HCT116 (cell line): Measurements from ENCODE around the gene KRIT1. TPM values are rescaled to one million over a fixed set of nuclear protein-coding genes. Genes with fewer than 3 reads are reported as not detected.
A peak's percentile ranks its signal among the peaks of the same experiment; 100 is the strongest.

Experiments
- ATAC-seq: fragments of 200-7000 bp; cut with Tn5 transposase; 2 replicates; pipeline ENCODE4 v1.9.1; 2020; ENCODE audit warnings: mild to moderate bottlenecking, moderate library complexity
- BruUV-seq: library from RNA; stranded (reverse); fragments of 400-500 nt; replicated peaks from 2 replicates; lab custom pipeline; 2021; lab: Mats Ljungman, UMichigan
- CTCF ChIA-PET: fragments of 300-600 bp; sonication (Branson Sonifier 250); formaldehyde crosslinking; loops from one replicate; lab custom pipeline; 2021; ENCODE audit warnings: antibody characterized with exemption; lab: Charles Lee
- POLR2A ChIA-PET: fragments of 300-600, 350-600 bp; sonication (Branson Sonifier 250); formaldehyde crosslinking; loops from one replicate; lab custom pipeline; 2021; ENCODE audit warnings: antibody characterized with exemption; lab: Charles Lee
- RAD21 ChIA-PET, 2 experiments: fragments of 300-600 bp; sonication (Branson Sonifier 250); formaldehyde crosslinking; loops; one replicate each; lab custom pipeline; 2023; ENCODE audit warnings: low total read pairs in 2 of 2; ENCODE audit not compliant: uncharacterized antibody in 2 of 2, unreplicated experiment in 2 of 2, low non-redundant PET in 1 of 2; lab: Charles Lee
- DNase-seq: peaks from one replicate; pipeline ENCODE4 v3.0.0-alpha.2; 2010; ENCODE audit warnings: low read depth, low spot score
- H2AFZ ChIP-seq: fragments of 200-600 bp; shearing (Covaris generic), sonication (generic); 2 replicates; pipeline ENCODE4 v1.6.1; 2017; ENCODE audit warnings: low read depth, mixed run types, mixed read lengths, antibody characterized with exemption, low read length; ENCODE audit not compliant: poor library complexity, severe bottlenecking
- H3K27ac ChIP-seq: 2 replicates; pipeline ENCODE4 v1.5.1; 2012; ENCODE audit warnings: low read depth, low read length
- H3K27me3 ChIP-seq: fragments of 200-600 bp; sonication (generic); 2 replicates; pipeline ENCODE4 v1.6.1; 2016; ENCODE audit warnings: mixed run types, low read length, mixed read lengths; ENCODE audit not compliant: insufficient read depth
- H3K36me3 ChIP-seq, 2 experiments: fragments of 200-500 bp in 1 of 2; fragments of 200-600 bp in 1 of 2; sonication (Bioruptor generic) in 1 of 2; sonication (generic) in 1 of 2; 2 replicates each; pipeline versions ENCODE4 v1.5.1 to v1.6.1; 2014 to 2016; ENCODE audit warnings: low read length in 2 of 2, inconsistent platforms in 1 of 2, mixed read lengths in 1 of 2, mixed run types in 1 of 2; ENCODE audit not compliant: insufficient read depth in 2 of 2, control insufficient read depth in 1 of 2
- H3K4me1 ChIP-seq, 2 experiments: fragments of 200-600 bp in 1 of 2; sonication (generic) in 1 of 2; 2 replicates each; pipeline versions ENCODE4 v1.5.1 to v1.6.1; 2012 to 2017; ENCODE audit warnings: low read length in 2 of 2, inconsistent platforms in 1 of 2, mild to moderate bottlenecking in 1 of 2, mixed read lengths in 1 of 2, mixed run types in 1 of 2, moderate library complexity in 1 of 2; ENCODE audit not compliant: insufficient read depth in 2 of 2, control insufficient read depth in 1 of 2
- H3K4me2 ChIP-seq: fragments of 200-600 bp; sonication (generic); 2 replicates; pipeline ENCODE4 v1.6.1; 2017; ENCODE audit warnings: mixed run types, low read length, mixed read lengths
- H3K4me3 ChIP-seq, 2 experiments: fragments of 200-600 bp in 1 of 2; sonication (generic) in 1 of 2; replicated peaks in 1 of 2; 2 replicates each; pipeline ENCODE4 v1.5.1; 2011 to 2016; ENCODE audit warnings: low read length in 2 of 2, control low read depth in 1 of 2, low read depth in 1 of 2, mild to moderate bottlenecking in 1 of 2, mixed read lengths in 1 of 2, mixed run types in 1 of 2
- H3K79me2 ChIP-seq: fragments of 200-600 bp; sonication (generic); 2 replicates; pipeline ENCODE4 v1.6.1; 2017; ENCODE audit warnings: mild to moderate bottlenecking, mixed run types, low read length, moderate library complexity, mixed read lengths; ENCODE audit not compliant: insufficient read depth
- H3K9ac ChIP-seq: fragments of 200-600 bp; sonication (generic); 2 replicates; pipeline ENCODE4 v1.6.1; 2016; ENCODE audit warnings: low read length, mixed read lengths
- H3K9me2 ChIP-seq: fragments of 200-600 bp; sonication (generic), shearing (Covaris generic); 2 replicates; pipeline ENCODE4 v1.6.1; 2017; ENCODE audit warnings: mixed run types, mild to moderate bottlenecking, moderate library complexity; ENCODE audit not compliant: insufficient read depth
- H3K9me3 ChIP-seq, 2 experiments: fragments of 200-500 bp in 1 of 2; fragments of 200-600 bp in 1 of 2; sonication (Bioruptor generic) in 1 of 2; sonication (generic) in 1 of 2; 2 replicates each; pipeline ENCODE4 v1.6.1; 2014 to 2017; ENCODE audit warnings: low read length in 2 of 2, mixed read lengths in 2 of 2, inconsistent platforms in 1 of 2, low read depth in 1 of 2, mild to moderate bottlenecking in 1 of 2, mixed run types in 1 of 2, moderate library complexity in 1 of 2; ENCODE audit not compliant: control insufficient read depth in 1 of 2, insufficient read depth in 1 of 2
- H4K20me1 ChIP-seq: fragments of 200-600 bp; sonication (generic), shearing (Covaris generic); 2 replicates; pipeline ENCODE4 v1.6.1; 2017; ENCODE audit warnings: mixed run types, mild to moderate bottlenecking, moderate library complexity; ENCODE audit not compliant: insufficient read depth
- CBX3 ChIP-seq: IDR thresholded peaks from 2 replicates; pipeline ENCODE4 v1.6.1; 2012; ENCODE audit warnings: low read depth
- CEBPB ChIP-seq: IDR thresholded peaks from 2 replicates; pipeline ENCODE4 v1.6.1; 2012; ENCODE audit warnings: low read depth
- EGR1 ChIP-seq: IDR thresholded peaks from 2 replicates; pipeline ENCODE4 v1.6.1; 2012; ENCODE audit warnings: low read depth
- ELF1 ChIP-seq: IDR thresholded peaks from 2 replicates; pipeline ENCODE4 v1.6.1; 2012; ENCODE audit warnings: low read depth, borderline replicate concordance
- EZH2 ChIP-seq: fragments of 200-600 bp; sonication (generic); IDR thresholded peaks from 2 replicates; pipeline ENCODE4 v1.6.1; 2017; ENCODE audit warnings: antibody characterized with exemption, mixed run types
- EZH2phosphoT487 ChIP-seq: fragments of 200-600 bp; IDR thresholded peaks from 2 replicates; pipeline ENCODE4 v1.6.1; 2018; ENCODE audit warnings: antibody characterized with exemption, borderline replicate concordance
- FOSL1 ChIP-seq: IDR thresholded peaks from 2 replicates; pipeline ENCODE4 v1.6.1; 2012; ENCODE audit warnings: low read depth
- JUND ChIP-seq: IDR thresholded peaks from 2 replicates; pipeline ENCODE4 v1.6.1; 2012
- POLR2A ChIP-seq: IDR thresholded peaks from 2 replicates; pipeline ENCODE4 v1.7.0; 2011; ENCODE audit warnings: borderline replicate concordance; ENCODE audit not compliant: insufficient read depth, insufficient read length; ENCODE audit errors: extremely low read depth
- RAD21 ChIP-seq: IDR thresholded peaks from 2 replicates; pipeline ENCODE4 v1.6.1; 2012; ENCODE audit warnings: low read depth, mild to moderate bottlenecking
- SIN3A ChIP-seq: IDR thresholded peaks from 2 replicates; pipeline ENCODE4 v1.6.1; 2012; ENCODE audit warnings: low read depth
- SP1 ChIP-seq: IDR thresholded peaks from 2 replicates; pipeline ENCODE4 v1.6.1; 2012; ENCODE audit warnings: low read depth
- TCF7L2 ChIP-seq: IDR thresholded peaks from 2 replicates; pipeline ENCODE4 v1.7.0; 2011; ENCODE audit warnings: borderline replicate concordance, inconsistent platforms; ENCODE audit not compliant: insufficient read depth, insufficient read length; ENCODE audit errors: extremely low read depth
- ZFX ChIP-seq: fragments of 450-650 bp; IDR thresholded peaks from 2 replicates; pipeline ENCODE4 v1.6.1; 2017
- ZNF274 ChIP-seq: fragments of 200-500 bp; sonication (Bioruptor generic); IDR thresholded peaks from 2 replicates; pipeline ENCODE4 v1.6.1; 2014; ENCODE audit warnings: mild to moderate bottlenecking, low read depth, low read length, inconsistent platforms
- intact Hi-C: fragments of 100-400 bp; cut with micrococcal nuclease; formaldehyde crosslinking; loops from 2 replicates; pipeline ENCODE4 v1.10.0; 2022
- total RNA-seq: library from RNA; stranded (reverse); gene quantifications from one replicate; pipeline ENCODE4 v1.2.1, GENCODE V29; 2021; ENCODE audit not compliant: unreplicated experiment
- TF ChIP-seq, protein P1 (sequence below), 3 experiments: fragments of 200-600 bp in 1 of 3; sonication (generic) in 1 of 3; IDR thresholded peaks in 2 of 3; conservative IDR thresholded peaks in 1 of 3; 2 replicates each; pipeline ENCODE4 v1.5.1; 2012 to 2017; ENCODE audit warnings: low read depth in 2 of 3, low read length in 2 of 3, antibody characterized with exemption in 1 of 3, borderline replicate concordance in 1 of 3, control low read depth in 1 of 3, mild to moderate bottlenecking in 1 of 3, mixed read lengths in 1 of 3, mixed run types in 1 of 3, moderate library complexity in 1 of 3; ENCODE audit not compliant: insufficient read depth in 1 of 3
- TF ChIP-seq, protein P2 (sequence below): IDR thresholded peaks from 2 replicates; pipeline ENCODE4 v1.6.1; 2012
- TF ChIP-seq, protein P3 (sequence below): IDR thresholded peaks from 2 replicates; pipeline ENCODE4 v1.6.1; 2011; ENCODE audit warnings: mild to moderate bottlenecking, low read length, moderate library complexity; ENCODE audit not compliant: insufficient replicate concordance; ENCODE audit errors: extremely low read depth
- TF ChIP-seq, protein P4 (sequence below): IDR thresholded peaks from 2 replicates; pipeline ENCODE4 v1.6.1; 2012

Gene KRIT1
- total RNA-seq, 1 experiment from 2014 or later: 32.4 TPM

DNA sequence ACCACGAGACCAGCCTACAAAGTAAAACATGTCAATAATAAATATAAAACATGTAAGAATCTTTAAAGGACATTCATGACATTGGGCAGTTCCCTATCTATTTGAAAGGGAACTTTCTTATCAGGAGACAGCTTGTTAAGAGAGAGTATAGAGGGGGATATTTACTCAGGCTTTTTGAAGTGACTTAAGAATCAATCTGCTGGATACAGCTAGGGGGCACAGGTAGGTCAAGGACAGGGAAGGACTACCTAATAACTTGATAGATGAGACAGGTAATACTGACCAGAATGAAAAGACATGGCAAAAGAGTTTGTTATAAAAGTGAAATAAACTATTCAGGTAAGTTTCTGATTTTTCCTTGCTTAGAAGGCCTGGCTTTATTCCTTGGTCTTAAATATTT is 44.9 kb downstream of the KRIT1 start:
- no peak overlapping the region for H2AFZ ChIP-seq
- H3K9ac ChIP-seq: no peak overlapping the region
- no peak for ATAC-seq
- H3K9me3 ChIP-seq: no peaks in the 10 kb centered on the region
- no TSS peak for BruUV-seq
- intact Hi-C loops: no loop called here
- no peak for DNase-seq
- H3K4me3 ChIP-seq: no peak overlapping the region
- H4K20me1 ChIP-seq: no peaks in the 10 kb centered on the region
- ChIA-PET RAD21 (no interaction called here), CTCF (no interaction called here), POLR2A (no interaction called here)
- H3K79me2 ChIP-seq: no peaks in the 10 kb centered on the region; the same call in 1 of the 2 replicates
- H3K27me3 ChIP-seq: no peaks in the 10 kb centered on the region
- no peaks in the 10 kb centered on the region for H3K9me2 ChIP-seq
- no peak for TF ChIP-seq ZFX
- peak; percentile 37 for TF ChIP-seq RAD21
- TF ChIP-seq, protein P1, sequence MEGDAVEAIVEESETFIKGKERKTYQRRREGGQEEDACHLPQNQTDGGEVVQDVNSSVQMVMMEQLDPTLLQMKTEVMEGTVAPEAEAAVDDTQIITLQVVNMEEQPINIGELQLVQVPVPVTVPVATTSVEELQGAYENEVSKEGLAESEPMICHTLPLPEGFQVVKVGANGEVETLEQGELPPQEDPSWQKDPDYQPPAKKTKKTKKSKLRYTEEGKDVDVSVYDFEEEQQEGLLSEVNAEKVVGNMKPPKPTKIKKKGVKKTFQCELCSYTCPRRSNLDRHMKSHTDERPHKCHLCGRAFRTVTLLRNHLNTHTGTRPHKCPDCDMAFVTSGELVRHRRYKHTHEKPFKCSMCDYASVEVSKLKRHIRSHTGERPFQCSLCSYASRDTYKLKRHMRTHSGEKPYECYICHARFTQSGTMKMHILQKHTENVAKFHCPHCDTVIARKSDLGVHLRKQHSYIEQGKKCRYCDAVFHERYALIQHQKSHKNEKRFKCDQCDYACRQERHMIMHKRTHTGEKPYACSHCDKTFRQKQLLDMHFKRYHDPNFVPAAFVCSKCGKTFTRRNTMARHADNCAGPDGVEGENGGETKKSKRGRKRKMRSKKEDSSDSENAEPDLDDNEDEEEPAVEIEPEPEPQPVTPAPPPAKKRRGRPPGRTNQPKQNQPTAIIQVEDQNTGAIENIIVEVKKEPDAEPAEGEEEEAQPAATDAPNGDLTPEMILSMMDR (IDR thresholded peaks at IDR 0.05 in 2 of 3, conservative IDR thresholded peaks at IDR 0.05 in 1 of 3; ENCODE audit: borderline replicate concordance in 1 of 3, insufficient read depth in 1 of 3, low read depth in 2 of 3, low read length in 2 of 3): 0 out of 6 replicates have a peak, but pooled peaks of 1 of the 3 experiments have one; percentile 7
- no peak overlapping the region for H3K27ac ChIP-seq
- H3K36me3 ChIP-seq: peaks cover 0 to 8% of the 10 kb centered on the region in 2 experiments; a peak in 2 of 4 replicates
- H3K4me1 ChIP-seq: no peaks in the 10 kb centered on the region
- H3K4me2 ChIP-seq: no peak overlapping the region

DNA sequence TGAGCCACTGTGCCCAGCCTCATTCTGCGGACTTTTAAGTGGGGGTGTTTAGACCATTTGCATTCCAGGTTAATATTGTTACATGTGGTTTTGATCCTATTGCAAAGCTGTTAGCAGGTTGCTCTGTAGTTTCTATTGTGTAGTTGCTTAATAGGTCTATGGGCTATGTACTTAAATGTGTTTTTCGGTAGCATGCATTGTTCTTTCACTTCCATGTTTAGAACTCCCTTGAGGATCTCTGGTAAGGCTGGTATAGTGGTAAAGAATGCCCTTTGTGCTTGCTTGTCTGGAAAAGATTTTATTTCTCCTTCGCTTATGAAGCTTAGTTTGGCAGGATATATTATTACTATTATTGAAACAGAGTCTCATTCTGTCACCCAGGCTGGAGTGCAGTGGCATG is 53.4 kb downstream of the KRIT1 start:
- Histone ChIP-seq H3K9me3 (no peaks in the 10 kb centered on the region), H3K4me3 (no peak overlapping the region), H3K27ac (no peak overlapping the region), H2AFZ (no peak overlapping the region), H3K4me1 (no peaks in the 10 kb centered on the region), H3K9me2 (no peaks in the 10 kb centered on the region), H4K20me1 (no peaks in the 10 kb centered on the region), H3K36me3 (no peaks in the 10 kb centered on the region), H3K27me3 (no peaks in the 10 kb centered on the region), H3K9ac (no peak overlapping the region), H3K79me2 (no peaks in the 10 kb centered on the region), H3K4me2 (no peak overlapping the region)
- no peak for DNase-seq
- no TSS peak for BruUV-seq
- RAD21 ChIA-PET: no interaction called here
- CTCF ChIA-PET: no interaction called here
- POLR2A ChIA-PET: no interaction called here
- ATAC-seq: no peak
- intact Hi-C loops: no loop called here
- TF ChIP-seq, protein P2, sequence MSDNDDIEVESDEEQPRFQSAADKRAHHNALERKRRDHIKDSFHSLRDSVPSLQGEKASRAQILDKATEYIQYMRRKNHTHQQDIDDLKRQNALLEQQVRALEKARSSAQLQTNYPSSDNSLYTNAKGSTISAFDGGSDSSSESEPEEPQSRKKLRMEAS: no peak
- TF ChIP-seq EZH2 (no peak), EZH2phosphoT487 (no peak), ELF1 (no peak), RAD21 (no peak), POLR2A (no peak), EGR1 (no peak), SP1 (no peak), ZNF274 (no peak), FOSL1 (no peak), TCF7L2 (no peak), ZFX (no peak), SIN3A (no peak), JUND (no peak), CEBPB (no peak), CBX3 (no peak)
- TF ChIP-seq, protein P3, sequence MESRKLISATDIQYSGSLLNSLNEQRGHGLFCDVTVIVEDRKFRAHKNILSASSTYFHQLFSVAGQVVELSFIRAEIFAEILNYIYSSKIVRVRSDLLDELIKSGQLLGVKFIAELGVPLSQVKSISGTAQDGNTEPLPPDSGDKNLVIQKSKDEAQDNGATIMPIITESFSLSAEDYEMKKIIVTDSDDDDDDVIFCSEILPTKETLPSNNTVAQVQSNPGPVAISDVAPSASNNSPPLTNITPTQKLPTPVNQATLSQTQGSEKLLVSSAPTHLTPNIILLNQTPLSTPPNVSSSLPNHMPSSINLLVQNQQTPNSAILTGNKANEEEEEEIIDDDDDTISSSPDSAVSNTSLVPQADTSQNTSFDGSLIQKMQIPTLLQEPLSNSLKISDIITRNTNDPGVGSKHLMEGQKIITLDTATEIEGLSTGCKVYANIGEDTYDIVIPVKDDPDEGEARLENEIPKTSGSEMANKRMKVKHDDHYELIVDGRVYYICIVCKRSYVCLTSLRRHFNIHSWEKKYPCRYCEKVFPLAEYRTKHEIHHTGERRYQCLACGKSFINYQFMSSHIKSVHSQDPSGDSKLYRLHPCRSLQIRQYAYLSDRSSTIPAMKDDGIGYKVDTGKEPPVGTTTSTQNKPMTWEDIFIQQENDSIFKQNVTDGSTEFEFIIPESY: no peak
- TF ChIP-seq, protein P4, sequence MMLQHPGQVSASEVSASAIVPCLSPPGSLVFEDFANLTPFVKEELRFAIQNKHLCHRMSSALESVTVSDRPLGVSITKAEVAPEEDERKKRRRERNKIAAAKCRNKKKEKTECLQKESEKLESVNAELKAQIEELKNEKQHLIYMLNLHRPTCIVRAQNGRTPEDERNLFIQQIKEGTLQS: no peak
